ENCODE measurements around the gene HS3ST2. TPM values are rescaled to one million over a fixed set of nuclear protein-coding genes. Genes with fewer than 3 reads are reported as not detected.

HS3ST2 gene
- polyA plus RNA-seq (ENCODE audit: insufficient read length in 10 of 10), result under 1 TPM in 7 of 10 donors, not detected in 3; 0.11 to 0.27 (median 0.22) TPM
- long read RNA-seq, donor 1, result 0 reads
- long read RNA-seq, donor 2, result 0 reads
- long read RNA-seq, donor 3, result 0 reads
- long read RNA-seq, donor 4, result 0 reads
- long read RNA-seq, donor 5, result 0 reads
- long read RNA-seq, donor 6, result 0 reads
- long read RNA-seq, donor 7, result 0 reads
- long read RNA-seq, donor 8, result 0 reads
- long read RNA-seq, donor 9, result 0 reads

DNA sequence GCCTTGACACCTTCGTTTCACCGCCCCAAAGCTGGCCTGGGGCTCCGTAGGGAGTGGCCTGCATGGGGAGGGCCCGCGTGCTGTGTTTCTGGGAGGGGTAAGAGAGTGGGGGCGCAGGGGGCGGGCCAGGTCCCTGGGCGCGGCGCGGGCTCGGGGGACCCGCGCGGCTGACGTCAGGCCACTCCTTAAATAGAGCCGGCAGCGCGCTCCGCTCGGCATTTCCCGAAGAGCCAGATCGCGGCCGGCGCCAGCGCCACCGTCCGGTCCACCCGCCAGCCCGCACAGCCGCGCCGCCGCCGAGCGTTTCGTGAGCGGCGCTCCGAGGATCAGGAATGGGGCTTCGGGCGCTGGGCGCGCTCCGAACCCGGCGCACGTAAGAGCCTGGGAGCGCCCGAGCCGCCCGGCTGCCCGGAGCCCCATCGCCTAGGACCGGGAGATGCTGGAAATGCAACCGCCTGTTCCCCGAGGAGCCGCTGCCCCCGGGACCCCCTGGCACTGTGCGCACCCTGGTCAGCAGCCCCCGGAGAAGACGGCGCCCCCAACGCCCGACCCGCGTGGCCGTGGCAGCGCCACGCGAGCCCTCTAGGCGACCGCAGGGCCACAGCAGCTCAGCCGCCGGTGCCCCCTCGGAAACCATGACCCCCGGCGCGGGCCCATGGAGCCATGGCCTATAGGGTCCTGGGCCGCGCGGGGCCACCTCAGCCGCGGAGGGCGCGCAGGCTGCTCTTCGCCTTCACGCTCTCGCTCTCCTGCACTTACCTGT lies at the start of gene HS3ST2:
Gene HS3ST2 (plus strand): TSS at position 215 of the 763 bp plus-strand sequence. CDS start 449 bp downstream, at position 664.
- peak in 2 of 3 donors; percentile 11 to 32 for DNase-seq

DNA sequence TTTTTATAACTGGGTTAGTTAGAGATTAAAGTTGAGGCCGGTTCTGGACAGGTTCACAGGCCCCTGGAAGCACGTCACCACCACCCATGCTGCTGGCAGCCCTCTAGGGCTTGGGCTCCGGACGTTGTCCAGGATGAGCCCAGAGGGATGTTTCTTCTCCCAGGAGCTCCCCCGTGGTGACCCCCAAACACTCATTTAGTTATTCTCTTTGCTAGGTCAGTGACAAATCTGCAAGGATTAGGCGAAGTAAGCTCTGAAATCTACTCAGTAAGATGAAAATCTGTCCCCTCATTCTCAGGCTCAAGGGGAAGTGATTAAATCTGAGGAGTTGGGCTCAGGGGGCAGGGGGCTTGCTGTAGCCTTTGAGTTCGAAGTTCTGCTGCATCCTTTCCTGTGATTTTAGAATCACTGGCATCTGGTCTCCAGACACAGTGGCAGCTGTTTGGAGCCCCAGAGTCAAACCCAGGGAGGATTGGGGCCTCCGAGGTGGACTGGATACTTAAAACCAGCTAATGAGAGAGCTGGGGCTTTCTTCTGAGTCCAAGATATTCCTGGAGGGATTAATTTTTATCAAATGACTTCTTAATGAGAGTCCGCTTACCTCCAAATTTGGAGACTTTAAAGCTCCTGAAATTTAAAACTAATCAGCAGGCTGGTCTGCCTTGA lies 49.2 kb upstream of the HS3ST2 start:
- no peak for DNase-seq

DNA sequence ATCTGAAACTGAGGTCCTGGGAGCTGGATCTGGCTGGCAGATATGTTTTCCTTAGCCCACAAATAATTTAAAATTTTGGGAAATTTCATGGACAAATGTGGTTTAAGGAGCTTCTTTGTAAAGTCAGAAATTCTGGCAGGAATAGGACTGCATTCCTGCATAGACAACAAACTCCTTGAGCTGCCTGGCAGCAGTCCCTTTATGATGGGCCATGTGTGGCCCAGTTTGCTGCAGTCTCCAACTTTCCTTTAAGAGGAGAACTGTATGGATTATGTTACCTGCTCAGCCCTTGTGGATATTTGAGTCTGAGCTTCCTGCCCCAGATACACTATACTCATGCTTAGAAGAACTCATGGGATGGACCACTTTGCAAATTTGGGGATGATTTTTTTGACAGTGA lies 48.5 kb upstream of the HS3ST2 start:
- DNase-seq, result no peak

DNA sequence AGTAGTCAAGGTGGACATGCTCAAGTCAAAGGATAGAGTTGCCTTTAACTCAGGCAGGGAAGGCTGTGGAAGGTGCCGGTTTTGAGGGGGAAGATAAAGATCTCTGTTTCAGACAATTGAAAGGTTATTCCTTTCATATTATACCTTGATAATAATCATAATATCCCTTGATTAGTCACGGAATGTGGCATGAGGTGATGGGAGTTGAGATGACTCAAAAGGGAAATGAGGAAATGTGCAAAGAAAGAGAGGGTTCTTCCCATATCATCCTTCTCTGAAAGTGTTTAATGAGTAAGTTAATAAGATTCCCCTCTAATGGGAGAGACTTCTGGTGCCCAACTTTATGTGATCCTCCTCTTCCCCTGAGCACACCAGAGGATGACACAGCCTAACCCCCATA lies 43.1 kb upstream of the HS3ST2 start:
- DNase-seq, result no peak

DNA sequence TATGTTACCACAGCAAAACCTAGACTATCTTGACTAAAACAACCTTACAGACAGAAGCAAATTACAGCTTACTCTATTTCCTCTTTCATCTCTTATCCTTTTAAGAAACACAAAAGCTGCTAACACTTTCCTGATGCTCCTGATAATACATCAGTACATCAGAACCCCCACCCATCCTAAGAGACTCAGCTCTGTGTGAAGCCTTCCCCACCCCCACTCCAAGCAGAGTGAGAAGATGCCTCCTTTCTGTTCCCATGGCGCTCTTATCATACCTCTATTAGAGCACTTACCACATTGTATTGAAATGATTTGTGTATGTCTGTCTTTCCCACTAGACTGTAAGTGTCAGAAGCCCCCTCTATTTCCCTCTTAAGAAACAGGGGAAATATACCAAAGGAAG lies 42.4 kb upstream of the HS3ST2 start:
- DNase-seq, result no peak

DNA sequence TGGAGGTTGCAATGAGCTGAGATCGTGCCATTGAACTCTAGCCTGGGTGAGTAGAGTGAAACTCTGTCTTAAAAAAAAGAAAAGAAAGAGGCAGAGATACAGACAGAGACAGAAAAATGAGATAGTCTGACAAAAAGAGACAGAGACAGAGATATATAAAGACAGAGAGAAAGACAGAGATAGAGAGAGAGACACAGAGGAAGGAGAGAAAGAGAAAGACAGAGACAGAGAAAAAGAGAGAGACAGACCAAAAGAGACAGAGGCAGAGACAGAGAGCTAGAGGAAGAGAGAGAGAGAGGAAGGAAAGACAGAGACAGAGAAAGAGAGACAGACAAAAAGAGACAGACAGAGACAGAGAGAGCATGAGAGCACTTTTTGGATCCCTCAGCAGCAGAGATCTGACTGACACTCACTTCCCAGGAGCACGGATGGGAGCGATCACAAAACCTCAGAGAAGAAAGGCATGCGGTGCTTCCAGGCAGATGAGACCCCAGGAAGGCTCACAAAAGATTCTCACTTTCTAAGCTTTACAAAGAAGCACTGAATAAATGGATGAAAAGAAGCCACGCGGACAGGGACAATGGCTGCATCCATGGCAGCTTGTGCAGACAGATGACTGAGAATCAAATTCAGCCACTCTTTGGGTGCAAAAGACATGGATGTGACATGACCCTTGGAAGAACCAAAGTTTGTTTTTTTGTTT lies 38.6 kb upstream of the HS3ST2 start:
- DNase-seq, result no peak

DNA sequence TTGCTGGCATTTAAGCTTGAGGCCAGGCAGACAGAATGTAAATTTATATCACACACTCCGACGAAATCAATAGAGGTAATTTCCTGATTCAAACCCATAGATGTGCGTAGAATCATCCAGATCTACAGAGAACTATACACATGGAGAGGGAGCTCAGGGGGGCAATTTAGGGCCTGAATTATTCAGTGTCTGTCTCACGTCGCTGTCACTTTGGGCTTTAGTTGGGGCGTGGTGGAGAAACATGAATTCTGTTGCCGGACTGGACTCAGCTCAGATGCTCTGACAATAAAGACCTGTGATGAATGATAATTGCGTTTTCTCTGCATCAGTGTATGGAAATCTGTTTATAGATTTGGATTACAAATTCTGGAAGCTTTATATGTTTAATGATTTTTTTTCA lies 32.5 kb upstream of the HS3ST2 start:
- no peak for DNase-seq

DNA sequence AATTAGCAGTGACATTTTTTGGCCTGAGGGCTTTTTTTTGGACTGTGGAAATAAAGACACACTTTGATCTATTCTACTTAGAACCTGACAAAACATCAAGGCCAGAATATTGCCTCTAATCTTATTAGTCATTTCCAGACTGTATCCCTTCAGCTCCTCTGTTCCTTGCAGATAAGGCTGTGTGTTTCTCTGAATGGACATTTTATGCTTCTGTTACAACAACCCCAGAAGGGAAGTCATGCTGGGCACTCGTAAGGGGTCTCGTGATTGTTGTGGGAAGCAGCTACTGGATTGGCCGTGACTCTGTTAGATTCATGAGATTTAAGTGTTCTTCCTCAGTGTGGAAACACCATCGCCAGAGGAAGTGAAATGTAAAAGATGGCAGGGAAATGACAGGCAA lies 31.6 kb upstream of the HS3ST2 start:
- DNase-seq, result peak in 1 of 3 donors; percentile 8

DNA sequence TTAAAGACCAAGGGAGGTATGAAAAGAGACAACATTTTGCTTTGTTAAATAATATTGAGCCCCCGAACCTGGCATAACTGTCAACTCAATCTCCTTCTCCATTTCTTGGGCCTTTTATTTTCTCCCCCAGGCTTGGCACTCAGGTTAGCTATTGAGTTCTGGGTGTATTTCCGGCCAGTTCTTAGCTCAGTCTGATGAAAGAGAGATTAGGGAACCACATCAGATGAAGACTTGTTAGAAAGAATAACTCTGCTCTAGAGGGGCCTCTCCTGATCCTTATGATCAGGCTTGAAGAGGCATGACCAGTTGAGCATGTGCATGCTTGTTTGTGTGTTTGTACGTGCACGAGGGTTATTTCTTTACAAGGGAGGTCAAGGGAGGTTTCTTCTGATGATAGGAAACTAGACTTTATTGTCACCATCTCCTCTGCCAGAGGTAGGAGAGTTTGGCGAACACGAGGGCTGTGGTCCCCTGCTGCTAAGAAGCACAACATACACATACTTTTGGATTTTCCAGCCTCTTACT lies 29.2 kb upstream of the HS3ST2 start:
- no peak for DNase-seq

DNA sequence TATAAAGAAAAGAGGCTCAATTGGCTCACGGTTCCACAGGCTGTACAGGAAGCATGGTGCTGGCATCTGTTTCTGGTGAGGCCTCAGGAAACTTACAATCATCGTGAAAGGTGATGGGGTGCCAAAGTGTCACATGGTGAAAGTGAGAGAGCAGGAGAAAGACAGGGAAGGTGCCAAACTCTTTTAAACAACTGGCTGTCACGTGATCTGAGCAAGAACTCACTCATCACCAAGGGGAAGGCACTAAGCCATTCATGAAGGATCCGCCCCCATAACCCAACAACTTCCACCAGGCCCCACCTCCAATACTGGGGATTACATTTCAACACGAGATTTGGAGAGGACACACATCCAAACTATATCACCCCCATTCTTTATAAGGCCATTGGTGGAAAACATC lies 28.4 kb upstream of the HS3ST2 start:
- DNase-seq, result no peak

DNA sequence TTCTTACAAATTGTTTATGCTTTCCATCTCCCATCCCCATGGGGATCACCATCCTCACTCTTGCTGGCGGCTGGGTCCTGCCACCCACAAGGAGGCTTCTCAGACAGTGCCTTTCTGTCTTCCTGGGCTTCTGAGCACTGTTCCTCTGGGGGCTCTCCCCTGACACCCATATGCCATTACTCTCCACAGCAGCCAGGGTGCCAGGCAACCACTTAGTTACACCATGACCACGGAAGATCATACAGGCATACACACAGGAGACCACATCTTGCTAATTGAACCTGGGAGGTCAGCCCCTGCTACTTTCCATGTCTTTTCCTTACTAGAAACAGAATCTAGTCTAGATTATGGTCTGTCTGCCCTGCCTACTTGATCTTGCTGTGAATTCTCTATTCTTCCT lies 27.7 kb upstream of the HS3ST2 start:
- no peak for DNase-seq

DNA sequence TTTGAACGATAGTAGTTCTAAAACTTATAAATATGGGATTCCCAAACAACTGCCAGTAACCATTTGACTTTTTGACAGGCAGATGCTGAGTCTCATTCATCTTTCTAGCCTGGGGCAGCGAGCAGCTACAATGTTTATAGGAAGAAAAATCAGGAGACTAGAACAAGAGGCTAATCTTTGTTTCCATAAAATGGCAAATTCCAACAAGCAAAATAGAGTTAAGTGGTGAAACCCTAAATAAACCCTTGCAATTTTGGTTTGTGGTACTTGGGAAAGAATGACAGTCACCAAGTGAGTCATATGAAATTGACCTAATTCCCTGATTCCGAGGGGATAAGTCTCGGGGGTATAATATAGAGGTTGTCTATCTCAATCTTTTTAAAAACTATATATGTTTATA lies 27.3 kb upstream of the HS3ST2 start:
- no peak for DNase-seq

DNA sequence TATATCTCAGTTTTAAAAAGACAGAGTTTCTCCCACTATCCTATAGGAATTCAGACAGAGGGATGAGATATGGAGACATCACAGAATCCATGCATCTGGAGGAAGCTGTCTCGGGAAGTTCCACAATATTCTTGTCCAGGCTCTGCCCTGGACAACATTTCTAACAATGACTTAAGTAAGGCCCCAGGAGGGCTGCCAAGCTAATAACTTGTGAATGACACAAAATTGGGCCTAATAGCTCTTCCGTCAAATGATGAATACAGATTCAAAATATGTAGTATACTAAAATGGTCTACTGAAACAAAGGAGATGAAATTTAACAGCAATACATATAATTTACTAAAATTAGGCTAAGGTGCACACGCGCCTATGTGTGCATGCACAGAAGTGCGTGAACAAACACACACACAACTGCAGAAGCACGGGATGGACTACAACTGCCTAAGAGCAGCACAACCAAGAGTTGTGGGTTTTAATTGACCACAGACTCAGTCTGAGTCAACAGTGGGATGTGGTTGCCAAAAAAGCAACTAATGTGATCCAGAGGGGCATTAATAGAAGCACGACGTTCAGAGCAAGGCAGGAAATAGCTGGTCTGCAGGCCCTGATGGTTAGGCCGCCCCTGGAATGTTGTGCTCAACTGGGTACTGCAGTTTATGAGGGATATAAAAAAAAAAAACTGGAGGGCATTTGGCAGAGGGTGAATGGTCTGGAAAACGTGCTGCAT lies 26.3 kb upstream of the HS3ST2 start:
- DNase-seq, result peak in 2 of 3 donors; percentile 6 to 78

DNA sequence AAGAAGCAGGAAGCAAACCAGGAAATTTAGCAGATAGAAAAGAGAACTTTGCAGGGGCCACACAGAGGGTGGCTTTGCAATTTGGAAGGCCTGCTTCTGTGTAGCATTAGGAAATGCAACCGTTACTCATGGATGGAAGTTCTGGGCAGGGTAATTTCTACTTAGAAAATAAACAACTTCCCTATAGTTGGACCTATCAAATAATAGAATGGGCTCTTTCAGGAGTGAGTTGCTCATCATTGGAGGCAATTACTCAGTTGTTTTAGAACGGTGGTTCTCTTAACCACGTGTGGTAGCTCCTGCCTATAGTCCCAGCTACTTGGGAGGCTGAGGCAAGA lies 25.8 kb upstream of the HS3ST2 start:
- peak in 1 of 3 donors; percentile 2 for DNase-seq

DNA sequence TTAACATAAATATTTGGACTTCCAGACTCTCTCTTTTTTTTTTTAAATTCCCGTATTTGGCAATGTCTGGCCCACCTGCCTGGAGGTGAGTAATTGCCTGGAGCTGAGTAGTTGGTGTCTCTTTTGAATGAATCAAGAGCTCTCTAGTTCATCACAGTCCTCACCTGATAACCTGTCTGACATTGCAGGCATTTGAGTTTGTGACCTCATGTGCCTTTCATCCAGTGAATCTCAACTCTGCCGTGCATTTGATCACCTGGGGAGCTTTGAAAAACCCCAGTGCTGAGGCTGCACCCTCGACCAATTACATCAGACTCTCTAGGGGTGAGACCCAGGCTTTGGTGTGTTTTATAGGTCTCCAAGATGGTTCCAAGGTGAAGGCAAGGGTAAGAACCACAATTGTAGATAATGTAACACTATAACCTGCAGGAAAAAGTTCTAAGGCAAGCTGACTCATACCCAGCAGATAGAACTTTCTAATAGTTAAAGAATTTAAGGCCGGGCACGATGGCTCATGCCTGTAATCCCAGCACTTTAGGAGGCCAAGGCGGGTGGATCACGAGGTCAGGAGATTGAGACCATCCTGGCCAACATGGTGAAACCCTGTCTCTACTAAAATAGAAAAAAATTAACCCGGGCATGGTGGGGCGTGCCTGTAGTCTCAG lies 24.5 kb upstream of the HS3ST2 start:
- DNase-seq, result no peak

DNA sequence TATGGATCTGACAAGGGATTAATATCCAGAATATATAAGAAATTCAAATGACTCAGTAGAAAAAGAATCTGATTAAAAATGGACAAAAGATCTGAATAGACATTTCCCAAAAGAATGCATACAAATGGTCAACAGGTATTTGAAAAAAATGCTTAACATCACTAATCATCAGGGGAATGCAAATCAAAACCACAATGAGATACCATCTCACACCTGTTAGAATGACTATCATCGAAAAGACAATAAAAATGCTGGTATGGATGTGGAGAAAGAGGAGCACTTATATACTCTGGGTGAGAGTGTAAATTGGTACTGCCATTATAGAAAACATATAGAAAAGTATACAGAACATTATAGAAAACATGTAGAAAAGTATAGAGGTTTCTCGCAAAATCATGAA lies 16.4 kb upstream of the HS3ST2 start:
- DNase-seq, result no peak

DNA sequence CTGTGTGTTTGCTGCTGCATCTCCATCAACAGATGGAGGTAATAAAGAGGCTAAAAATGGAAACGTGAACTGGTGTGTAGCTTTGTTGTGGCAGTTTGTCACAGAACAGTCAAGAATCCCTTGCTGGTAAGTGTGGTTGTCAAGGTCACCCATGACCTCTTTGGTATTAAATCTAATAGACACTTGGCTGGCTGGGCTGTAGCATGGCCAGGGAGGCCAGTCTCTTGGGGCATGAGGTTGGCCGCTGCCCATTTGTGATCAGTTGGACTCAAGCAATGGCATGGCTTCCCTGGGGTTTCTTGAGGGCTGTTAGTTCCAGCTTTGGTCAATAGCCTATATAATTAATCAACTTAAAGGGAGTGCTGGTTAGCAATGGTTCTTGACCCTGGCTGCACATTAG lies 14.8 kb upstream of the HS3ST2 start:
- DNase-seq, result no peak

DNA sequence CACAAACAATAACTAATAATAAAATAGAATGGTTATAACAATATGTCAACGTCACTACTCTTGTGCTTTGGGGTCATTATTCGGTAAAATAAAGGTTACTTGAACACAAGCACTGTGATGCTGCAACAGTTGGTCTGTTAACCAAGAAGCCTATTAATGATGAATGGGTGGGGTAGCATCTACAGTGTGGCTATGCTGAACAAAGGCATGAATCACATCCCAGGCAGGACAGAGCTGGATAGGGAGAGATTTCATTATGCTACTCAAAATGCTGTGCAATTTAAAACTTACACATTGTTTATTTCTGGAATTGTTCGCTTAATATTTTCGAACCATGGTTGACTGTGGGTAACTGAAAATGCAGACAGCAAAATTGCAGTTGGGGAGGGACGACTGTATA lies 9.1 kb upstream of the HS3ST2 start:
- DNase-seq, result no peak

DNA sequence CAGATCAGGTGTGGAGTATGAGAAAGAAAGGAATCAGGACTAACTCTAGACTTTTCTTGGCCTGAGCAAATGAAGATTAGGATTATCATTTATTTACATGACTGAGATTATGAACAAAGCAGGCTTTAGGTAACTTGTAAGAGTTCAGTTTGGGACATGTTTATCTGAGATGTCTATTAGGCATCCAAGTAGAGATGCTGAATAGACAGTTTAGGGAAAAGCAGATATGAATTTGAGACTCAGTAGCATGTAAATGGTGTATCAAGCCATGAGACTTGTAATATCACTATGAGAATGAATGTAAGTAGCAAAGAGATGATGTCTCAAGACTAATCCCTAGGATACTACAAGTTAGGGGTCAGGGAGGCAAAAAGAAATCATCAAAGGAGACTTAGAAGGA lies 8.6 kb upstream of the HS3ST2 start:
- no peak for DNase-seq

DNA sequence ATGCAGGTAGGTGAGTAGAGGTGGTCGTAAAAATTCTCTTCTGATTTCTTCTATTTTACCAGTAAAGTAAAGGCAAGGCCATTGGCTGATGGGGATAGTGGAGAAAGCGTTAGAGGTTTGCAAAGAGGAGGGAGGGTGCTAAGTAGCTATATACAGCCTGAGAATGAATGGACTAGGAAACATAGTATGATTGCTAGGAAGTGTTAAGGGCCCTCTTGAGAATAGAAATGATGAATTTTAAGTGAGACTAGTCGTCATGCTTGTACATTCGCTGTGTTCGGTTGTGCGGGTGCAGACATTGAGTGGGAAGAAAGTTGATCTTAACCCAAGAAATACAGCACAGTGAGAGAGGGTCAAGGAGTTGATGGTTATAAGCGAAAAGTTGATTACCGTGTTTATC lies 7.2 kb upstream of the HS3ST2 start:
- no peak for DNase-seq

DNA sequence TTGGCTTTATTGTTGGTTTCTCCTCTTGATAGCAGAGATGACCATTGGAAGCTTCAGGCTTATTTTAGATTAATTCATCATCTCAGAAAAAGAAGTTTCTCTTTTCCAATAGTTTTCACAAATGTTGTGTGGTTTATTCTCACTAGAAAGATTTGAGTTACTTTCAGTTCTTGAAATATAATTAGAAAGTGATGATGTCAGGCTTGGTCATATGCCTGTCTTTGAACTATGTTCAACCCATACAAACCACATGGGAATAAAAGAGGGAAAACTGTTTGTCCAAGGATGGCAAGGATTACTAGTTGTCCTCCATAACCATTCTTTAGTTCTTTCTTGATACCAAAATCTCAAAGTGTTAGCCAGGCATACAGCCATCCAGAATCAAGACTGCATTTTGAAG lies 3.7 kb upstream of the HS3ST2 start:
- no peak for DNase-seq
